ENCODE data around the gene IL1RL2.

DNA sequence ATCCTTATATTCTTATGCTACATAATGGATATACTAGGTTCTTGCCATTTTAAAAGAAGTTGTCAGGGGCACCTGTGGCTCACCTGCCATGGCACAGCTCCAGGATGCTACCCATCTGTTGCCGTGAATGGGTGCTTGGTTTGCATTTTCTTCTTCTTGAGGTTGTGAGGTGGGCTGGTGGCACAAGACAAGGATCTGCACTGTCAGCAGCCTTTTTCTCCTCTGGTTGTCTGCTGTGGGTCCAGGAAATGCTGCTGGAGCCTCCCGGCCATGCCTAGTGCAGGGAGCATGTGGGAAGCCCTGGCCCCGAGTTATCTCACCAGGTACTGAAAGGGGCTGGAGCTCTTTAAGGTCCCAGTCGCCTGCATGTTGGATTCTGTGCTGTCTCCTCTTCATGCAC lies 41.7 kb upstream of the IL1RL2 start:
- no peak for TF ChIP-seq CTCF (IDR thresholded peaks at IDR 0.05; ENCODE audit: control extremely low read depth in 1 of 3, insufficient read depth in 1 of 3, low read depth in 1 of 3, low read length in 3 of 3)
- TF ChIP-seq KDM1A (IDR thresholded peaks at IDR 0.05; ENCODE audit: borderline replicate concordance, low read length): no peak
- TF ChIP-seq MAFK (IDR thresholded peaks at IDR 0.05; ENCODE audit: low read depth, low read length): no peak
- TF ChIP-seq ATF3 (IDR thresholded peaks at IDR 0.05; ENCODE audit: insufficient read depth, low read depth, low read length): no peak
- TF ChIP-seq EZH2 (IDR thresholded peaks at IDR 0.05; ENCODE audit: low read depth, low read length, severe bottlenecking): no peak
